ENCODE data around the gene ENKUR. TPM values are rescaled to one million over a fixed set of nuclear protein-coding genes. Genes with fewer than 3 reads are reported as not detected.
"Not testable (repeated sequence)": the region's sequence is repeated elsewhere in the genome, so short reads cannot be mapped to it uniquely, and the experiment has no call there.

Gene ENKUR
- total RNA-seq, 3 donors from 2014 or later (not counting 1 experiment from before 2014, with no cell fraction given), result 0.48 to 3.0 (median 0.73) TPM

GRCh38 chr10:24959382-24959730 is 56.6 kb downstream of the ENKUR start:
- Mint-ChIP-seq H3K4me1 (no peaks in the 10 kb centered on the region), H3K9me3 (no peaks in the 10 kb centered on the region), H3K4me3 (no peak overlapping the region), H3K27me3 (ENCODE audit: low read depth in 2 of 2) (no peaks in the 10 kb centered on the region), H3K27ac (no peak overlapping the region), H3K36me3 (no peaks in the 10 kb centered on the region)
- Histone ChIP-seq H3K4me3 (ENCODE audit: low read length) (no peak overlapping the region), H3K27ac (ENCODE audit: low read length) (no peak overlapping the region), H3K36me3 (ENCODE audit: control insufficient read depth, insufficient read depth, low read length) (no peaks in the 10 kb centered on the region), H3K27me3 (ENCODE audit: control insufficient read depth, insufficient read depth, low read length) (no peaks in the 10 kb centered on the region), H3K4me1 (ENCODE audit: control insufficient read depth, insufficient read depth, low read length) (no peaks in the 10 kb centered on the region), H3K9me3 (ENCODE audit: control insufficient read depth, insufficient read depth, low read length) (no peaks in the 10 kb centered on the region)
- no peak for ATAC-seq
- WGBS (ENCODE audit: insufficient coverage), result 67% methylated on average over 2 of the region's 3 CpGs
- TF ChIP-seq CTCF (IDR thresholded peaks at IDR 0.05), result no peak
- no peak for DNase-seq
- intact Hi-C loops (cut with micrococcal nuclease), result no loop called here

- WGBS (ENCODE audit: insufficient coverage), result 77% methylated on average over 5 of the region's 5 CpGs
- intact Hi-C loops (cut with micrococcal nuclease), result no loop called here
- no peaks in the 10 kb centered on the region for H3K27me3 ChIP-seq (ENCODE audit: control insufficient read depth, insufficient read depth, low read length)
- Mint-ChIP-seq H3K27ac (no peak overlapping the region), H3K27me3 (ENCODE audit: low read depth in 2 of 2) (no peaks in the 10 kb centered on the region), H3K4me3 (no peak overlapping the region), H3K36me3 (no peaks in the 10 kb centered on the region), H3K9me3 (no peaks in the 10 kb centered on the region), H3K4me1 (no peaks in the 10 kb centered on the region)
- H3K4me1 ChIP-seq (ENCODE audit: control insufficient read depth, insufficient read depth, low read length), result no peaks in the 10 kb centered on the region
- H3K9me3 ChIP-seq (ENCODE audit: control insufficient read depth, insufficient read depth, low read length), result no peaks in the 10 kb centered on the region
- no peak for DNase-seq
- H3K36me3 ChIP-seq (ENCODE audit: control insufficient read depth, insufficient read depth, low read length), result no peaks in the 10 kb centered on the region
- no peak overlapping the region for H3K27ac ChIP-seq (ENCODE audit: low read length)
- ATAC-seq, result no peak
- no peak for TF ChIP-seq CTCF (IDR thresholded peaks at IDR 0.05)
- H3K4me3 ChIP-seq (ENCODE audit: low read length), result no peak overlapping the region
These were observed 57.1 kb downstream of the ENKUR start for GRCh38 chr10:24958721-24959381.

- 83% methylated on average over 3 of the region's 4 CpGs for WGBS (ENCODE audit: insufficient coverage)
- Histone ChIP-seq H3K27ac (ENCODE audit: low read length) (no peak overlapping the region), H3K9me3 (ENCODE audit: control insufficient read depth, insufficient read depth, low read length) (no peaks in the 10 kb centered on the region), H3K4me3 (ENCODE audit: low read length) (no peak overlapping the region), H3K4me1 (ENCODE audit: control insufficient read depth, insufficient read depth, low read length) (peaks cover under 1% of the 10 kb centered on the region), H3K36me3 (ENCODE audit: control insufficient read depth, insufficient read depth, low read length) (no peaks in the 10 kb centered on the region), H3K27me3 (ENCODE audit: control insufficient read depth, insufficient read depth, low read length) (no peaks in the 10 kb centered on the region)
- Mint-ChIP-seq H3K9me3 (no peaks in the 10 kb centered on the region), H3K36me3 (no peaks in the 10 kb centered on the region), H3K4me3 (no peak overlapping the region), H3K4me1 (peaks cover 0 to 4% of the 10 kb centered on the region in 2 donors), H3K27ac (no peak overlapping the region), H3K27me3 (ENCODE audit: low read depth in 2 of 2) (no peaks in the 10 kb centered on the region)
- intact Hi-C loops (cut with micrococcal nuclease), result no loop called here
- TF ChIP-seq CTCF (IDR thresholded peaks at IDR 0.05), result no peak
- no peak for ATAC-seq
- DNase-seq, result no peak
These were observed 57.8 kb downstream of the ENKUR start for GRCh38 chr10:24958091-24958720.

GRCh38 chr10:24957624-24958051 is 58.3 kb downstream of the ENKUR start:
- H3K4me1 ChIP-seq (ENCODE audit: control insufficient read depth, insufficient read depth, low read length); H3K27ac Mint-ChIP-seq; H3K27ac ChIP-seq (ENCODE audit: low read length); DNase-seq; H3K27me3 ChIP-seq (ENCODE audit: control insufficient read depth, insufficient read depth, low read length); intact Hi-C loops (cut with micrococcal nuclease); H3K27me3 Mint-ChIP-seq (ENCODE audit: low read depth in 2 of 2); H3K9me3 ChIP-seq (ENCODE audit: control insufficient read depth, insufficient read depth, low read length); ATAC-seq; H3K4me3 ChIP-seq (ENCODE audit: low read length); H3K36me3 ChIP-seq (ENCODE audit: control insufficient read depth, insufficient read depth, low read length); H3K4me3 Mint-ChIP-seq; H3K36me3 Mint-ChIP-seq; H3K9me3 Mint-ChIP-seq; H3K4me1 Mint-ChIP-seq: not testable (repeated sequence)
- WGBS (ENCODE audit: insufficient coverage), result 91% methylated on average over 5 of the region's 6 CpGs
